ENCODE measurements around the gene PWWP2B.

GRCh38 chr10:132360766-132361447 is 36.1 kb upstream of the PWWP2B start:
- TF ChIP-seq, protein P1, sequence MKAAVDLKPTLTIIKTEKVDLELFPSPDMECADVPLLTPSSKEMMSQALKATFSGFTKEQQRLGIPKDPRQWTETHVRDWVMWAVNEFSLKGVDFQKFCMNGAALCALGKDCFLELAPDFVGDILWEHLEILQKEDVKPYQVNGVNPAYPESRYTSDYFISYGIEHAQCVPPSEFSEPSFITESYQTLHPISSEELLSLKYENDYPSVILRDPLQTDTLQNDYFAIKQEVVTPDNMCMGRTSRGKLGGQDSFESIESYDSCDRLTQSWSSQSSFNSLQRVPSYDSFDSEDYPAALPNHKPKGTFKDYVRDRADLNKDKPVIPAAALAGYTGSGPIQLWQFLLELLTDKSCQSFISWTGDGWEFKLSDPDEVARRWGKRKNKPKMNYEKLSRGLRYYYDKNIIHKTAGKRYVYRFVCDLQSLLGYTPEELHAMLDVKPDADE (IDR thresholded peaks at IDR 0.05), result no peak
- TF ChIP-seq, protein P2, sequence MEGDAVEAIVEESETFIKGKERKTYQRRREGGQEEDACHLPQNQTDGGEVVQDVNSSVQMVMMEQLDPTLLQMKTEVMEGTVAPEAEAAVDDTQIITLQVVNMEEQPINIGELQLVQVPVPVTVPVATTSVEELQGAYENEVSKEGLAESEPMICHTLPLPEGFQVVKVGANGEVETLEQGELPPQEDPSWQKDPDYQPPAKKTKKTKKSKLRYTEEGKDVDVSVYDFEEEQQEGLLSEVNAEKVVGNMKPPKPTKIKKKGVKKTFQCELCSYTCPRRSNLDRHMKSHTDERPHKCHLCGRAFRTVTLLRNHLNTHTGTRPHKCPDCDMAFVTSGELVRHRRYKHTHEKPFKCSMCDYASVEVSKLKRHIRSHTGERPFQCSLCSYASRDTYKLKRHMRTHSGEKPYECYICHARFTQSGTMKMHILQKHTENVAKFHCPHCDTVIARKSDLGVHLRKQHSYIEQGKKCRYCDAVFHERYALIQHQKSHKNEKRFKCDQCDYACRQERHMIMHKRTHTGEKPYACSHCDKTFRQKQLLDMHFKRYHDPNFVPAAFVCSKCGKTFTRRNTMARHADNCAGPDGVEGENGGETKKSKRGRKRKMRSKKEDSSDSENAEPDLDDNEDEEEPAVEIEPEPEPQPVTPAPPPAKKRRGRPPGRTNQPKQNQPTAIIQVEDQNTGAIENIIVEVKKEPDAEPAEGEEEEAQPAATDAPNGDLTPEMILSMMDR (conservative IDR thresholded peaks at IDR 0.05; ENCODE audit: low read depth in 2 of 2), result peak; percentile 78 to 89
- TF ChIP-seq JUNB (IDR thresholded peaks at IDR 0.05; ENCODE audit: unreplicated experiment), result no peak
- TF ChIP-seq, protein P3, sequence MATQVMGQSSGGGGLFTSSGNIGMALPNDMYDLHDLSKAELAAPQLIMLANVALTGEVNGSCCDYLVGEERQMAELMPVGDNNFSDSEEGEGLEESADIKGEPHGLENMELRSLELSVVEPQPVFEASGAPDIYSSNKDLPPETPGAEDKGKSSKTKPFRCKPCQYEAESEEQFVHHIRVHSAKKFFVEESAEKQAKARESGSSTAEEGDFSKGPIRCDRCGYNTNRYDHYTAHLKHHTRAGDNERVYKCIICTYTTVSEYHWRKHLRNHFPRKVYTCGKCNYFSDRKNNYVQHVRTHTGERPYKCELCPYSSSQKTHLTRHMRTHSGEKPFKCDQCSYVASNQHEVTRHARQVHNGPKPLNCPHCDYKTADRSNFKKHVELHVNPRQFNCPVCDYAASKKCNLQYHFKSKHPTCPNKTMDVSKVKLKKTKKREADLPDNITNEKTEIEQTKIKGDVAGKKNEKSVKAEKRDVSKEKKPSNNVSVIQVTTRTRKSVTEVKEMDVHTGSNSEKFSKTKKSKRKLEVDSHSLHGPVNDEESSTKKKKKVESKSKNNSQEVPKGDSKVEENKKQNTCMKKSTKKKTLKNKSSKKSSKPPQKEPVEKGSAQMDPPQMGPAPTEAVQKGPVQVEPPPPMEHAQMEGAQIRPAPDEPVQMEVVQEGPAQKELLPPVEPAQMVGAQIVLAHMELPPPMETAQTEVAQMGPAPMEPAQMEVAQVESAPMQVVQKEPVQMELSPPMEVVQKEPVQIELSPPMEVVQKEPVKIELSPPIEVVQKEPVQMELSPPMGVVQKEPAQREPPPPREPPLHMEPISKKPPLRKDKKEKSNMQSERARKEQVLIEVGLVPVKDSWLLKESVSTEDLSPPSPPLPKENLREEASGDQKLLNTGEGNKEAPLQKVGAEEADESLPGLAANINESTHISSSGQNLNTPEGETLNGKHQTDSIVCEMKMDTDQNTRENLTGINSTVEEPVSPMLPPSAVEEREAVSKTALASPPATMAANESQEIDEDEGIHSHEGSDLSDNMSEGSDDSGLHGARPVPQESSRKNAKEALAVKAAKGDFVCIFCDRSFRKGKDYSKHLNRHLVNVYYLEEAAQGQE (IDR thresholded peaks at IDR 0.05; ENCODE audit: unreplicated experiment), result no peak
- TF ChIP-seq EZH2 (IDR thresholded peaks at IDR 0.05; ENCODE audit: low read depth, unreplicated experiment), result no peak
- TF ChIP-seq EZH2phosphoT487 (IDR thresholded peaks at IDR 0.05; ENCODE audit: unreplicated experiment), result no peak
- no peak for TF ChIP-seq ZNF331 (CRISPR knock-in tag; IDR thresholded peaks at IDR 0.05; ENCODE audit: low read depth)
- TF ChIP-seq POLR2AphosphoS5 (IDR thresholded peaks at IDR 0.05; ENCODE audit: low read depth), result no peak
- TF ChIP-seq CREB1 (CRISPR knock-in tag; IDR thresholded peaks at IDR 0.05; ENCODE audit: low read depth), result no peak
- no peak for TF ChIP-seq NANOG (IDR thresholded peaks at IDR 0.05; ENCODE audit: borderline replicate concordance)
